Stimulated activated naive CD8-positive, alpha-beta T cell treated with anti-CD3 and anti-CD28 coated beads, Interleukin-15, Interleukin-2, amounts not matched to agents 100 U/mL and 50 U/mL, for 24 hours (primary cell): ENCODE measurements around the gene ARNT2.
A peak's percentile ranks its signal among the peaks of the same experiment; 100 is the strongest.
"Not testable (repeated sequence)": the region's sequence is repeated elsewhere in the genome, so short reads cannot be mapped to it uniquely, and the experiment has no call there.

Experiments used
- ATAC-seq: fragments of 150-1000 bp; cut with Tn5 transposase; one replicate; pipeline ENCODE4 v1.10.0; 2021
- DNase-seq: peaks from one replicate; pipeline ENCODE4 v3.0.0; 2021

ARNT2 gene

GRCh38 chr15:80491163-80491847, 87.1 kb downstream of the ARNT2 start:
- ATAC-seq (no peak), DNase-seq (no peak)

- DNase-seq: no peak
- ATAC-seq: no peak
Measured at GRCh38 chr15:80492409-80492808, 88.2 kb downstream of the ARNT2 start.

GRCh38 chr15:80492874-80493273, 88.7 kb downstream of the ARNT2 start:
- DNase-seq (no peak), ATAC-seq (no peak)

- DNase-seq (no peak), ATAC-seq (no peak)
Measured at GRCh38 chr15:80494351-80494751, 90.2 kb downstream of the ARNT2 start.

GRCh38 chr15:80494756-80495155, 90.6 kb downstream of the ARNT2 start:
- DNase-seq: no peak
- ATAC-seq: no peak

- no peak for DNase-seq
Measured at GRCh38 chr15:80495401-80495942, 91.3 kb downstream of the ARNT2 start.

GRCh38 chr15:80496096-80496495, 91.9 kb downstream of the ARNT2 start:
- ATAC-seq (no peak), DNase-seq (no peak)

More at GRCh38 chr15:80495401-80495942, 91.3 kb downstream of the ARNT2 start:
- no peak for ATAC-seq

GRCh38 chr15:80497221-80497620, 93.0 kb downstream of the ARNT2 start:
- ATAC-seq (no peak), DNase-seq (no peak)

- DNase-seq (no peak), ATAC-seq (no peak)
Measured at GRCh38 chr15:80498652-80499051, 94.5 kb downstream of the ARNT2 start.

- no peak for ATAC-seq
Measured at GRCh38 chr15:80500021-80500420, 95.8 kb downstream of the ARNT2 start.

GRCh38 chr15:80501476-80501875, 97.3 kb downstream of the ARNT2 start:
- ATAC-seq: no peak
- DNase-seq: no peak

More at GRCh38 chr15:80500021-80500420, 95.8 kb downstream of the ARNT2 start:
- DNase-seq: no peak

- DNase-seq (no peak), ATAC-seq (no peak)
Measured at GRCh38 chr15:80502782-80503181, 98.6 kb downstream of the ARNT2 start.

GRCh38 chr15:80503319-80503952, 99.3 kb downstream of the ARNT2 start:
- DNase-seq: no peak
- ATAC-seq: no peak

- ATAC-seq: no peak
Measured at GRCh38 chr15:80504931-80505330, 100.7 kb downstream of the ARNT2 start.

GRCh38 chr15:80506286-80506893, 102.2 kb downstream of the ARNT2 start:
- ATAC-seq (no peak), DNase-seq (no peak)

More at GRCh38 chr15:80504931-80505330, 100.7 kb downstream of the ARNT2 start:
- no peak for DNase-seq

GRCh38 chr15:80507131-80507530, 102.9 kb downstream of the ARNT2 start:
- ATAC-seq: no peak
- DNase-seq: no peak

- no peak for DNase-seq
Measured at GRCh38 chr15:80507638-80508316, 103.6 kb downstream of the ARNT2 start.

GRCh38 chr15:80508783-80509182, 104.6 kb downstream of the ARNT2 start:
- ATAC-seq: no peak

More at GRCh38 chr15:80507638-80508316, 103.6 kb downstream of the ARNT2 start:
- no peak for ATAC-seq

GRCh38 chr15:80509800-80510199, 105.6 kb downstream of the ARNT2 start:
- ATAC-seq: peak; percentile 83
- DNase-seq: peak; percentile 23

More at GRCh38 chr15:80508783-80509182, 104.6 kb downstream of the ARNT2 start:
- DNase-seq: no peak

- not testable (repeated sequence) for ATAC-seq
Measured at GRCh38 chr15:80510985-80511384, 106.8 kb downstream of the ARNT2 start.

GRCh38 chr15:80512726-80513660, 108.8 kb downstream of the ARNT2 start:
- ATAC-seq: no peak
- no peak for DNase-seq

More at GRCh38 chr15:80510985-80511384, 106.8 kb downstream of the ARNT2 start:
- DNase-seq: not testable (repeated sequence)
